Endothelial cell of hepatic sinusoid (primary cell): ENCODE measurements around the gene MPST.
"Not testable (repeated sequence)": the region's sequence is repeated elsewhere in the genome, so short reads cannot be mapped to it uniquely, and the experiment has no call there.

ENCODE experiments used
- in situ Hi-C: cut with HindIII; loops from 2 replicates; pipeline ENCODE4 v1.10.0; 2017; ENCODE audit warnings: low sequenced_read_pairs

The MPST gene

GRCh38 chr22:37019309-37020191, at the start of gene MPST, which contains the start of gene TST:
MPST (plus strand) TSS chr22:37019742; CDS start chr22:37019837, 95 bp downstream.
TST (minus strand) TSS chr22:37019447; CDS start chr22:37018732, 715 bp downstream.
- in situ Hi-C loops = no loop called here

GRCh38 chr22:36971341-36972125, 48.0 kb upstream of the MPST start:
- in situ Hi-C loops = loop anchor here (25.0 kb wide), 1 partner anchor 259 kb away; the partner anchor contains the start of gene CACNG2

- in situ Hi-C loops = no loop called here
Observed at GRCh38 chr22:36976606-36977005, 42.9 kb upstream of the MPST start.

- in situ Hi-C loops = no loop called here
Observed at GRCh38 chr22:36977401-36977861, 42.1 kb upstream of the MPST start.

GRCh38 chr22:36977947-36978660, 41.4 kb upstream of the MPST start:
- in situ Hi-C loops = no loop called here

- in situ Hi-C loops = no loop called here
Observed at GRCh38 chr22:36979016-36979910, 40.3 kb upstream of the MPST start.

GRCh38 chr22:36981247-36981775, 38.2 kb upstream of the MPST start:
- in situ Hi-C loops = no loop called here

- in situ Hi-C loops = no loop called here
Observed at GRCh38 chr22:36982136-36982535, 37.4 kb upstream of the MPST start.

- in situ Hi-C loops = no loop called here
Observed at GRCh38 chr22:36985211-36985889, 34.2 kb upstream of the MPST start.

GRCh38 chr22:36986242-36986821, 33.2 kb upstream of the MPST start:
- in situ Hi-C loops = no loop called here

GRCh38 chr22:36988075-36988832, 31.3 kb upstream of the MPST start:
- in situ Hi-C loops = no loop called here

- in situ Hi-C loops = not testable (repeated sequence)
Observed at GRCh38 chr22:36989012-36989411, 30.5 kb upstream of the MPST start.

GRCh38 chr22:36990457-36990856, 29.1 kb upstream of the MPST start:
- in situ Hi-C loops = no loop called here

- in situ Hi-C loops = no loop called here
Observed at GRCh38 chr22:36991206-36991605, 28.3 kb upstream of the MPST start.

- in situ Hi-C loops = no loop called here
Observed at GRCh38 chr22:36997746-36998145, 21.8 kb upstream of the MPST start.

GRCh38 chr22:36998620-36999351, 20.8 kb upstream of the MPST start:
- in situ Hi-C loops = no loop called here

- in situ Hi-C loops = no loop called here
Observed at GRCh38 chr22:36999463-36999862, 20.1 kb upstream of the MPST start.
